ENCODE measurements around the gene CFAP410. TPM values are rescaled to one million over a fixed set of nuclear protein-coding genes. Genes with fewer than 3 reads are reported as not detected.

The CFAP410 gene
- total RNA-seq, 1 donor from 2014 or later: 10.4 TPM

DNA sequence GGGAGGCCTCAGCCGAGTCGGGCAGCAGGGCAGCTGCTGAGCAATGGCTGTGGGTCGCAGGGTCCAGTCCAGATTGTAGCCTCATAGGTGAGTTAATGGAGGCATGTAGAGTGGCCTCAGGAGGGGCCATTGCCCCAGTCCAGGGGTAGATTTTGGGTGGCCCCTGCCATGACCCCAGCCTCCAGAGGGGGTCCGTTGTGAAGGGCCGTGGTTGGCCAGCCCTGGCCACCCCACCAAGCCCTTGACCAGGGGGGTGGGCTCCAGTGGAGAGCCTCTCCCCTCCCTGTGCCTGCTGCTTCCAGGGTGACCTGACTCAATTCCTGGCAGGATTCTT, 40.3 kb upstream of the CFAP410 start:
- H3K4me3 Mint-ChIP-seq (ENCODE audit: unreplicated experiment): no peak overlapping the region
- Histone ChIP-seq H4K20me1 (ENCODE audit: insufficient read depth, low read length) (no peaks in the 10 kb centered on the region), H3K4me1 (ENCODE audit: insufficient read depth, low read length) (no peaks in the 10 kb centered on the region), H3K79me2 (ENCODE audit: insufficient read depth, low read length) (no peaks in the 10 kb centered on the region), H3K27ac (ENCODE audit: low read depth, low read length) (no peak overlapping the region), H3K4me3 (ENCODE audit: insufficient read depth, low read depth, low read length) (no peak overlapping the region), H3K4me2 (ENCODE audit: low read length) (no peak overlapping the region), H3K27me3 (ENCODE audit: insufficient read depth, low read length) (peaks cover 2% of the 10 kb centered on the region), H3K9me3 (ENCODE audit: insufficient read depth, low read depth, low read length) (no peaks in the 10 kb centered on the region), H3K36me3 (ENCODE audit: insufficient read depth, low read length) (no peaks in the 10 kb centered on the region), H2AFZ (ENCODE audit: low read depth, low read length) (no peak overlapping the region), H3K9ac (ENCODE audit: low read length) (no peak overlapping the region)
- H3K36me3 Mint-ChIP-seq (ENCODE audit: low read depth, unreplicated experiment): peaks cover 8% of the 10 kb centered on the region
- H3K9me3 Mint-ChIP-seq (ENCODE audit: unreplicated experiment): peaks cover 19% of the 10 kb centered on the region
- TF ChIP-seq EZH2 (IDR thresholded peaks at IDR 0.05; ENCODE audit: insufficient read depth, low read length): no peak
- TF ChIP-seq, protein P1, sequence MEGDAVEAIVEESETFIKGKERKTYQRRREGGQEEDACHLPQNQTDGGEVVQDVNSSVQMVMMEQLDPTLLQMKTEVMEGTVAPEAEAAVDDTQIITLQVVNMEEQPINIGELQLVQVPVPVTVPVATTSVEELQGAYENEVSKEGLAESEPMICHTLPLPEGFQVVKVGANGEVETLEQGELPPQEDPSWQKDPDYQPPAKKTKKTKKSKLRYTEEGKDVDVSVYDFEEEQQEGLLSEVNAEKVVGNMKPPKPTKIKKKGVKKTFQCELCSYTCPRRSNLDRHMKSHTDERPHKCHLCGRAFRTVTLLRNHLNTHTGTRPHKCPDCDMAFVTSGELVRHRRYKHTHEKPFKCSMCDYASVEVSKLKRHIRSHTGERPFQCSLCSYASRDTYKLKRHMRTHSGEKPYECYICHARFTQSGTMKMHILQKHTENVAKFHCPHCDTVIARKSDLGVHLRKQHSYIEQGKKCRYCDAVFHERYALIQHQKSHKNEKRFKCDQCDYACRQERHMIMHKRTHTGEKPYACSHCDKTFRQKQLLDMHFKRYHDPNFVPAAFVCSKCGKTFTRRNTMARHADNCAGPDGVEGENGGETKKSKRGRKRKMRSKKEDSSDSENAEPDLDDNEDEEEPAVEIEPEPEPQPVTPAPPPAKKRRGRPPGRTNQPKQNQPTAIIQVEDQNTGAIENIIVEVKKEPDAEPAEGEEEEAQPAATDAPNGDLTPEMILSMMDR (IDR thresholded peaks at IDR 0.05; ENCODE audit: insufficient read depth, low read depth, low read length): no peak
- H3K27ac Mint-ChIP-seq (ENCODE audit: unreplicated experiment): no peak overlapping the region
- FAIRE-seq: no peak
- peaks cover 63% of the 10 kb centered on the region for H3K27me3 Mint-ChIP-seq (ENCODE audit: low read depth, unreplicated experiment)
- H3K4me1 Mint-ChIP-seq (ENCODE audit: low read depth, unreplicated experiment): no peaks in the 10 kb centered on the region
- DNase-seq (ENCODE audit: low read depth): no peak

- H3K27ac ChIP-seq (ENCODE audit: low read depth, low read length): no peak overlapping the region
- no peaks in the 10 kb centered on the region for H3K4me1 ChIP-seq (ENCODE audit: insufficient read depth, low read length)
- Mint-ChIP-seq H3K36me3 (ENCODE audit: low read depth, unreplicated experiment) (peaks cover 8% of the 10 kb centered on the region), H3K4me3 (ENCODE audit: unreplicated experiment) (no peak overlapping the region), H3K4me1 (ENCODE audit: low read depth, unreplicated experiment) (no peaks in the 10 kb centered on the region), H3K27me3 (ENCODE audit: low read depth, unreplicated experiment) (peaks cover 64% of the 10 kb centered on the region), H3K27ac (ENCODE audit: unreplicated experiment) (no peak overlapping the region), H3K9me3 (ENCODE audit: unreplicated experiment) (peaks cover 19% of the 10 kb centered on the region)
- DNase-seq (ENCODE audit: low read depth) (no peak), FAIRE-seq (no peak)
- H3K36me3 ChIP-seq (ENCODE audit: insufficient read depth, low read length): no peaks in the 10 kb centered on the region
- H3K9me3 ChIP-seq (ENCODE audit: insufficient read depth, low read depth, low read length): no peaks in the 10 kb centered on the region
- H3K9ac ChIP-seq (ENCODE audit: low read length): no peak overlapping the region
- H3K79me2 ChIP-seq (ENCODE audit: insufficient read depth, low read length): no peaks in the 10 kb centered on the region
- TF ChIP-seq, protein P1 (IDR thresholded peaks at IDR 0.05; ENCODE audit: insufficient read depth, low read depth, low read length): no peak
- TF ChIP-seq EZH2 (IDR thresholded peaks at IDR 0.05; ENCODE audit: insufficient read depth, low read length): no peak
- H3K27me3 ChIP-seq (ENCODE audit: insufficient read depth, low read length): peaks cover 2% of the 10 kb centered on the region
- no peak overlapping the region for H3K4me2 ChIP-seq (ENCODE audit: low read length)
- H4K20me1 ChIP-seq (ENCODE audit: insufficient read depth, low read length): no peaks in the 10 kb centered on the region
- H2AFZ ChIP-seq (ENCODE audit: low read depth, low read length): no peak overlapping the region
- no peak overlapping the region for H3K4me3 ChIP-seq (ENCODE audit: insufficient read depth, low read depth, low read length)
These were observed 39.7 kb upstream of the CFAP410 start for GRCh38 chr21:44378646-44379514.

Measured in astrocyte (in vitro differentiated cells and primary cell).